T-helper 17 cell (primary cell): ENCODE data around the gene GKN2. TPM values are rescaled to one million over a fixed set of nuclear protein-coding genes. Genes with fewer than 3 reads are reported as not detected.
"Not testable (repeated sequence)": the region's sequence is repeated elsewhere in the genome, so short reads cannot be mapped to it uniquely, and the experiment has no call there.

Experiments
- ATAC-seq: fragments of 150-1000 bp; cut with Tn5 transposase; 2 replicates; pipeline ENCODE4 v1.10.0; 2021; ENCODE audit warnings: mild to moderate bottlenecking, moderate library complexity
- DNase-seq, 3 donors: peaks; one replicate each; pipeline versions ENCODE4 v3.0.0 to v3.0.0-alpha.2; 2020 to 2021
- H3K9me3 ChIP-seq: one replicate; pipeline ENCODE4 v1.7.0; 2013; ENCODE audit warnings: low read length, mild to moderate bottlenecking; ENCODE audit not compliant: control insufficient read depth, poor library complexity, severe bottlenecking
- H3K27ac Mint-ChIP-seq: one replicate; pipeline ENCODE4 v1.8.0; 2022; ENCODE audit warnings: mild to moderate bottlenecking, moderate library complexity, mixed read lengths
- H3K27me3 Mint-ChIP-seq: one replicate; pipeline ENCODE4 v1.8.0; 2022; ENCODE audit warnings: mixed read lengths
- H3K36me3 Mint-ChIP-seq: one replicate; pipeline ENCODE4 v1.8.0; 2022; ENCODE audit warnings: low read depth, mixed read lengths
- H3K4me1 Mint-ChIP-seq: one replicate; pipeline ENCODE4 v1.8.0; 2022; ENCODE audit warnings: mild to moderate bottlenecking, mixed read lengths
- H3K4me3 Mint-ChIP-seq: one replicate; pipeline ENCODE4 v1.8.0; 2022; ENCODE audit warnings: mild to moderate bottlenecking, moderate library complexity, mixed read lengths
- total RNA-seq, 4 donors: library from RNA in 2 of 4; stranded (reverse) in 2 of 4; gene quantifications; one replicate each; pipeline ENCODE4 v1.2.3 and lab custom pipeline; 2022 to 2026

The GKN2 gene
- total RNA-seq, 2 donors from 2014 or later, result not detected

GRCh38 chr2:68909793-68910674, 42.7 kb downstream of the GKN2 start:
- Mint-ChIP-seq H3K4me1 (peaks cover 30% of the 10 kb centered on the region), H3K4me3 (peak overlapping the region; percentile 31), H3K27me3 (no peaks in the 10 kb centered on the region), H3K27ac (peak overlapping the region; percentile 85), H3K36me3 (no peaks in the 10 kb centered on the region)
- no peak for ATAC-seq
- no peaks in the 10 kb centered on the region for H3K9me3 ChIP-seq
- DNase-seq, result peak; percentile 29 to 55 (median 35)

GRCh38 chr2:68908392-68908970, 44.2 kb downstream of the GKN2 start:
- DNase-seq (peak; percentile 58 to 72 (median 66)), ATAC-seq (peak; percentile 98)
- H3K4me3 Mint-ChIP-seq, result peak overlapping the region; percentile 74
- peak overlapping the region; percentile 97 for H3K27ac Mint-ChIP-seq
- no peaks in the 10 kb centered on the region for H3K36me3 Mint-ChIP-seq
- no peaks in the 10 kb centered on the region for H3K9me3 ChIP-seq
- peaks cover 30% of the 10 kb centered on the region for H3K4me1 Mint-ChIP-seq
- H3K27me3 Mint-ChIP-seq, result no peaks in the 10 kb centered on the region

- H3K4me1 Mint-ChIP-seq, result peaks cover 30% of the 10 kb centered on the region
- no peaks in the 10 kb centered on the region for H3K27me3 Mint-ChIP-seq
- peak overlapping the region; percentile 74 for H3K4me3 Mint-ChIP-seq
- H3K9me3 ChIP-seq, result no peaks in the 10 kb centered on the region
- peak overlapping the region; percentile 97 for H3K27ac Mint-ChIP-seq
- ATAC-seq, result peak; percentile 1
- DNase-seq, result no peak
- no peaks in the 10 kb centered on the region for H3K36me3 Mint-ChIP-seq
These were observed 44.8 kb downstream of the GKN2 start for GRCh38 chr2:68907920-68908253.

GRCh38 chr2:68907232-68907919, 45.3 kb downstream of the GKN2 start:
- no peaks in the 10 kb centered on the region for H3K27me3 Mint-ChIP-seq
- H3K27ac Mint-ChIP-seq, result peak overlapping the region; percentile 97
- H3K36me3 Mint-ChIP-seq, result no peaks in the 10 kb centered on the region
- peaks cover 30% of the 10 kb centered on the region for H3K4me1 Mint-ChIP-seq
- DNase-seq (no peak), ATAC-seq (no peak)
- H3K4me3 Mint-ChIP-seq, result peak overlapping the region; percentile 74
- H3K9me3 ChIP-seq, result no peaks in the 10 kb centered on the region

- no peak for DNase-seq
- H3K9me3 ChIP-seq, result no peaks in the 10 kb centered on the region
- Mint-ChIP-seq H3K27ac (peak overlapping the region; percentile 97), H3K27me3 (no peaks in the 10 kb centered on the region), H3K4me1 (peaks cover 30% of the 10 kb centered on the region), H3K36me3 (no peaks in the 10 kb centered on the region), H3K4me3 (no peak overlapping the region)
- no peak for ATAC-seq
These were observed 46.0 kb downstream of the GKN2 start for GRCh38 chr2:68906716-68907115.

- Mint-ChIP-seq H3K4me1 (peaks cover 27% of the 10 kb centered on the region), H3K27me3 (no peaks in the 10 kb centered on the region), H3K27ac (no peak overlapping the region), H3K36me3 (no peaks in the 10 kb centered on the region), H3K4me3 (no peak overlapping the region)
- ATAC-seq (no peak), DNase-seq (no peak)
- no peaks in the 10 kb centered on the region for H3K9me3 ChIP-seq
These were observed 47.6 kb downstream of the GKN2 start for GRCh38 chr2:68905116-68905515.

GRCh38 chr2:68901561-68901960, 51.1 kb downstream of the GKN2 start:
- peaks cover 4% of the 10 kb centered on the region for H3K4me1 Mint-ChIP-seq

GRCh38 chr2:68901199-68901514, 51.5 kb downstream of the GKN2 start:
- DNase-seq (no peak), ATAC-seq (no peak)
- no peaks in the 10 kb centered on the region for H3K9me3 ChIP-seq
- Mint-ChIP-seq H3K4me1 (peaks cover 4% of the 10 kb centered on the region), H3K4me3 (no peak overlapping the region), H3K27ac (no peak overlapping the region), H3K36me3 (no peaks in the 10 kb centered on the region), H3K27me3 (peaks cover 13% of the 10 kb centered on the region)

More at GRCh38 chr2:68901561-68901960, 51.1 kb downstream of the GKN2 start:
- no peaks in the 10 kb centered on the region for H3K9me3 ChIP-seq
- H3K27me3 Mint-ChIP-seq, result peaks cover 13% of the 10 kb centered on the region
- H3K36me3 Mint-ChIP-seq, result no peaks in the 10 kb centered on the region
- ATAC-seq (no peak), DNase-seq (no peak)
- H3K27ac Mint-ChIP-seq, result no peak overlapping the region
- H3K4me3 Mint-ChIP-seq, result no peak overlapping the region

GRCh38 chr2:68900496-68901198, 52.0 kb downstream of the GKN2 start:
- ATAC-seq, result no peak
- H3K9me3 ChIP-seq, result no peaks in the 10 kb centered on the region
- H3K4me1 Mint-ChIP-seq, result peaks cover 3% of the 10 kb centered on the region
- H3K27me3 Mint-ChIP-seq, result peaks cover 13% of the 10 kb centered on the region
- no peak for DNase-seq
- H3K27ac Mint-ChIP-seq, result no peak overlapping the region
- no peaks in the 10 kb centered on the region for H3K36me3 Mint-ChIP-seq
- H3K4me3 Mint-ChIP-seq, result no peak overlapping the region

- H3K27ac Mint-ChIP-seq, H3K36me3 Mint-ChIP-seq, ATAC-seq, H3K9me3 ChIP-seq, H3K4me1 Mint-ChIP-seq, DNase-seq, H3K4me3 Mint-ChIP-seq: not testable (repeated sequence)
- H3K27me3 Mint-ChIP-seq, result peaks cover 13% of the 10 kb centered on the region
These were observed 56.7 kb downstream of the GKN2 start for GRCh38 chr2:68895981-68896380.

Other genes starting within 250 kb of the GKN2 start
- gene ARHGAP25, start 218.1 kb downstream of the GKN2 start, total RNA-seq, result 10 to 100 TPM; 75.6 to 90.6 TPM
- not detected for gene BMP10, start 81.5 kb downstream of the GKN2 start, total RNA-seq
- not detected for gene GKN1, start 21.7 kb upstream of the GKN2 start, total RNA-seq
- not detected for gene ANTXR1, start 60.3 kb upstream of the GKN2 start, total RNA-seq